IPS-NIHi7 (cell line): ENCODE measurements around the gene CD151.

Experiments
- DNase-seq: peaks from one replicate; pipeline ENCODE4 v3.0.0; 2012; ENCODE audit warnings: mixed read lengths; ENCODE audit errors: extremely low spot score

Gene CD151

GRCh38 chr11:871472-871871, 38.7 kb downstream of the CD151 start:
- no peak for DNase-seq

- DNase-seq: no peak
Measured at GRCh38 chr11:872799-873198, 40.0 kb downstream of the CD151 start.

- DNase-seq: no peak
Measured at GRCh38 chr11:873706-874105, 41.0 kb downstream of the CD151 start.

- DNase-seq: no peak
Measured at GRCh38 chr11:875203-875602, 42.5 kb downstream of the CD151 start.

GRCh38 chr11:875769-876301, 43.1 kb downstream of the CD151 start:
- DNase-seq: no peak

GRCh38 chr11:876545-876944, 43.8 kb downstream of the CD151 start:
- no peak for DNase-seq

GRCh38 chr11:877565-877964, 44.8 kb downstream of the CD151 start:
- DNase-seq: peak; percentile 57

GRCh38 chr11:880447-880846, 47.7 kb downstream of the CD151 start:
- no peak for DNase-seq

GRCh38 chr11:882596-882995, 49.8 kb downstream of the CD151 start:
- no peak for DNase-seq

- DNase-seq: no peak
Measured at GRCh38 chr11:883527-883926, 50.8 kb downstream of the CD151 start.

- DNase-seq: no peak
Measured at GRCh38 chr11:884578-885070, 51.9 kb downstream of the CD151 start.

GRCh38 chr11:886568-886967, 53.8 kb downstream of the CD151 start:
- DNase-seq: no peak

- DNase-seq: no peak
Measured at GRCh38 chr11:887589-887988, 54.8 kb downstream of the CD151 start.
